ENCODE results near the gene EIPR1. TPM values are rescaled to one million over a fixed set of nuclear protein-coding genes. Genes with fewer than 3 reads are reported as not detected.

The EIPR1 gene
- total and polyA plus RNA-seq, 9 donors, result 6.6 to 16.6 (median 8.9) TPM

DNA sequence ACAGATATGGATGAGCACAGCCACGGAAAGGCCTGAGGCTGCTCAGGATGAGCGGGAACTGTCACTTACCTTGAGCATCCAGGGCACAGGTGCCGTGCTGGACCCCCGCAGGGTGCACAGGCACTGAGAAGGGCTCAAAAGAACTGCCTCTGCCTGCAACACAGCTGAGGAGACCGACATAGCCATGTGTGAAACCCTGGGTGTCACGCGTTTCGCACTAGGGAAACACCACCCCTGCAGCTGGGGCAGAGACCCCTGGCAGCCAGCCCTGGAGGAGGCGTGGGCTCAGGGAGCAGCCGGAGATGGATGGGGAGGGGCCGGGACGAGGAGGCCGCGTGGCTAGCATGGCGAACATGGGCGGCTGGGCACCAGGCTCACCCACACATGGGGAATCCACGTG lies 228.9 kb downstream of the EIPR1 start:
- no peak for TF ChIP-seq EP300 (IDR thresholded peaks at IDR 0.05)
- no peak for TF ChIP-seq POLR2A (IDR thresholded peaks at IDR 0.05)
- TF ChIP-seq, protein P1, sequence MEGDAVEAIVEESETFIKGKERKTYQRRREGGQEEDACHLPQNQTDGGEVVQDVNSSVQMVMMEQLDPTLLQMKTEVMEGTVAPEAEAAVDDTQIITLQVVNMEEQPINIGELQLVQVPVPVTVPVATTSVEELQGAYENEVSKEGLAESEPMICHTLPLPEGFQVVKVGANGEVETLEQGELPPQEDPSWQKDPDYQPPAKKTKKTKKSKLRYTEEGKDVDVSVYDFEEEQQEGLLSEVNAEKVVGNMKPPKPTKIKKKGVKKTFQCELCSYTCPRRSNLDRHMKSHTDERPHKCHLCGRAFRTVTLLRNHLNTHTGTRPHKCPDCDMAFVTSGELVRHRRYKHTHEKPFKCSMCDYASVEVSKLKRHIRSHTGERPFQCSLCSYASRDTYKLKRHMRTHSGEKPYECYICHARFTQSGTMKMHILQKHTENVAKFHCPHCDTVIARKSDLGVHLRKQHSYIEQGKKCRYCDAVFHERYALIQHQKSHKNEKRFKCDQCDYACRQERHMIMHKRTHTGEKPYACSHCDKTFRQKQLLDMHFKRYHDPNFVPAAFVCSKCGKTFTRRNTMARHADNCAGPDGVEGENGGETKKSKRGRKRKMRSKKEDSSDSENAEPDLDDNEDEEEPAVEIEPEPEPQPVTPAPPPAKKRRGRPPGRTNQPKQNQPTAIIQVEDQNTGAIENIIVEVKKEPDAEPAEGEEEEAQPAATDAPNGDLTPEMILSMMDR (IDR thresholded peaks at IDR 0.05), result no peak
- intact Hi-C loops (cut with DNase I), result no loop called here
- no peaks in the 10 kb centered on the region for H3K4me1 ChIP-seq (ENCODE audit: insufficient read depth)
- DNase-seq, result no peak
- no peaks in the 10 kb centered on the region for H3K9me3 ChIP-seq
- no peak overlapping the region for H3K27ac ChIP-seq
- 81 to 88% (median 82%) methylated on average over 17 of the region's 17 CpGs for WGBS, 3 donors
- H3K4me3 ChIP-seq, result no peak overlapping the region
- no peaks in the 10 kb centered on the region for H3K36me3 ChIP-seq
- H3K27me3 ChIP-seq, result no peaks in the 10 kb centered on the region

DNA sequence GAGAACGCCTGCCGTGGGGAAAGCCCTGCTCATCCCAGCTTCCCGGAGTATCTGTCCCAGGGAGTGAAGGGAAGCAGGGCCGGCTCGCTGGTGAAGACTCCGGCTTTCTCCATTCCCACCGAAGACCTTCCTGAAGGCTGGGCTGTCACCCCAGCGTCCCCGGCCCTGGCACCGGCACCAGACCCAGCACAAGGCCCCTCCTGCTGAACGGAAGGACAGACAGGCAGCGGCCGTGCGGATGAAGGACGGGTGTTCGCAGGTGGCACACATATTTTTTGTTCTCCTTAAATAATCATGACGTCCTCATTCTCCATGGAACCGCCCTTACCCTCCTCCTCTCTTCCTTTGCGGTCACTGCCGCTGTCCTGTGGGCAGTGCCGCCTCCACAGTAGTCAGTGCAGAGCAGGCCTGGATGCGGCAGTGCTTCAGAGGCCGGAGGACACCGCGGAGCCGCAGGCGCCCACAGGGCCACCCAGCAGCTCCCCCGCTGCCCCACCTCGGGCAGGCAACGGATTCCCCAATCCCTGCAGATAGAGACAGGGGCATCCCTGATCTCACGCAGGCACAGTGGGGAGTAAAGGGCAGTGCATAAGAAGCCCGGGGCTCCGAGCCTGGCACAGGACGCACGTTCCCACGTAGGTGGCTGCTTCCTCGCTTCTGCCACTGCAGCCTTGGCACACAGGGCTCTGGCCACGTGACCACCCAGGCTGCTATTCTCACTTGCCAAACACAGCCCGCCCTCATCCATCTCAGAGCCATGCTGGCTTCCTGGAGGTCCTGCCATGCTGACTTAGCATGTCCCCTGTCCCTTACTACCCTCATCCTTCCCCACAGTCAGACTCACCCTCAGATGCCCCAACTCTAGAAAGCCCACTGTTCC lies 229.7 kb downstream of the EIPR1 start:
- DNase-seq, result no peak
- H3K36me3 ChIP-seq, result no peaks in the 10 kb centered on the region
- TF ChIP-seq POLR2A (IDR thresholded peaks at IDR 0.05) (no peak), EP300 (IDR thresholded peaks at IDR 0.05) (no peak)
- TF ChIP-seq, protein P1 (IDR thresholded peaks at IDR 0.05), result no peak
- no peaks in the 10 kb centered on the region for H3K4me1 ChIP-seq (ENCODE audit: insufficient read depth)
- H3K4me3 ChIP-seq, result no peak overlapping the region
- no peaks in the 10 kb centered on the region for H3K27me3 ChIP-seq
- WGBS, 3 donors, result 78 to 81% (median 81%) methylated on average over 39 of the region's 39 CpGs
- intact Hi-C loops (cut with DNase I), result no loop called here
- no peak overlapping the region for H3K27ac ChIP-seq
- no peaks in the 10 kb centered on the region for H3K9me3 ChIP-seq

DNA sequence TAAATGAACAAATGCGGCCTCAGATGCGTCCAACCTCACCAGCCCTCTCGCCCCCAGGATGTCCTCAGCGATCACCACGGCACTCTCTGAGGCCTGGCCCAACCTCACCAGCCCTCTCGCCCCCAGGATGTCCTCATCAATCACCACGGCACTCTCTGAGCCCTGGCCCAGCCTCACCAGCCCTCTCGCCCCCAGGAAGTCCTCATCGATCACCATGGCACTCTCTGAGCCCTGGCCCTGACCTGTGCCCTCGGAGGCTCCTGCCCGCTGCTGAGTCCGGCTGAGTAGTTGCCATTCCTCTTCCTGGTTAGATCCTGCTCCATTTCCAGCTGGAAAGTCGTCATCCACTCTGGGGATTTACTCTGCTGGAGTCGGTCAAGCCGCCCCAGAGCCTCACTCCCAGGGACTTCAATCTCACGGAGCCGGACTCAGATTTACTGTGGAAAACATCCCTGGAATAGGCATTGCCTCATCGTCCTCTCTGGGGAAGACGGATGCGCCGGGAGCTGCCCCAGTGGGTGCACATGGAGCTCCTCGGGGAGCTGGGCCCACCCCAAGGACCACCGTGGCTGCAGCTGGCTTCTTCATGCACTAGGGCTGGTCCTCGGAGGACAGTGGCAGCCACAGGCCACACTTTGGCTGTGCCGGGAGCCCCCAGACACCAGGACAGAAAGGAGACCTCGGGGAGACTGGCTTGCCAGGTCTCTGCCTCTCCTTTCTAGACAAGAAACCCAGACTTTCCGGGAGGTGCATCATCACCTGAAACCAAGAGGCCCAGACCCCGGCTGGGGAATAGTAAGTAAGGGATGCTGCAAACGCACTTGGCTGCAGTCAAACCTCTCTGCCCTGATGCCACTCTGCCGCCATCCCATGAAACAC lies 230.6 kb downstream of the EIPR1 start:
- Histone ChIP-seq H3K4me3 (no peak overlapping the region), H3K27ac (no peak overlapping the region), H3K27me3 (no peaks in the 10 kb centered on the region), H3K4me1 (ENCODE audit: insufficient read depth) (no peaks in the 10 kb centered on the region), H3K9me3 (no peaks in the 10 kb centered on the region), H3K36me3 (no peaks in the 10 kb centered on the region)
- intact Hi-C loops (cut with DNase I), result no loop called here
- DNase-seq, result no peak
- WGBS, 3 donors, result 57 to 58% (median 57%) methylated on average over 30 of the region's 30 CpGs
- TF ChIP-seq EP300 (IDR thresholded peaks at IDR 0.05), result no peak
- TF ChIP-seq POLR2A (IDR thresholded peaks at IDR 0.05), result no peak
- TF ChIP-seq, protein P1 (IDR thresholded peaks at IDR 0.05), result no peak

DNA sequence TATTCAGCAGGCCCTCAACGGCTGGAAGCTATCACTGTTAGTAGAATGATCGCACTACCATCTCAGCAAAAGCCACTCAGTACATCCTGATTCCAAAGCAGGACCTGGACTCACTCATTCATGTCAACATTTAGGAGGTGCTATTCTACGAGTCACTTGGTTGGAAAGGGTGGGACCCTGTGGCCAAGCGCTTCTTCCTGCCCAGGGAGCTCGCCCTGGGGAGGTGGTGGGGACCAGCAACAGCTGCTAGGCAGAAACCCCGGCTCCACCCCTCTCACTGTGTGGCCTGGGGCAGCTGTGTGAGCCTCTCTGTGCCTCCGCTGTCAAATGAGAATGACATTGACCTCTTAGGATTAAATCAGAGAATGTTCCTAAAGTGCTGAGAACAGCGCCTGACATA lies 231.4 kb downstream of the EIPR1 start:
- Histone ChIP-seq H3K4me3 (no peak overlapping the region), H3K27ac (no peak overlapping the region), H3K9me3 (no peaks in the 10 kb centered on the region), H3K36me3 (no peaks in the 10 kb centered on the region), H3K27me3 (no peaks in the 10 kb centered on the region), H3K4me1 (ENCODE audit: insufficient read depth) (no peaks in the 10 kb centered on the region)
- TF ChIP-seq EP300 (IDR thresholded peaks at IDR 0.05), result no peak
- TF ChIP-seq, protein P1 (IDR thresholded peaks at IDR 0.05), result no peak
- 72 to 83% (median 73%) methylated on average over 8 of the region's 8 CpGs for WGBS, 3 donors
- no peak for DNase-seq
- intact Hi-C loops (cut with DNase I), result no loop called here

Measured in ovary (tissue), 9 donors.